ENCODE data around the gene NFASC. TPM values are rescaled to one million over a fixed set of nuclear protein-coding genes. Genes with fewer than 3 reads are reported as not detected.
A peak's percentile ranks its signal among the peaks of the same experiment; 100 is the strongest.

Gene NFASC
- total and polyA plus RNA-seq, 8 donors = 1.1 to 54.2 (median 13.3) TPM

DNA sequence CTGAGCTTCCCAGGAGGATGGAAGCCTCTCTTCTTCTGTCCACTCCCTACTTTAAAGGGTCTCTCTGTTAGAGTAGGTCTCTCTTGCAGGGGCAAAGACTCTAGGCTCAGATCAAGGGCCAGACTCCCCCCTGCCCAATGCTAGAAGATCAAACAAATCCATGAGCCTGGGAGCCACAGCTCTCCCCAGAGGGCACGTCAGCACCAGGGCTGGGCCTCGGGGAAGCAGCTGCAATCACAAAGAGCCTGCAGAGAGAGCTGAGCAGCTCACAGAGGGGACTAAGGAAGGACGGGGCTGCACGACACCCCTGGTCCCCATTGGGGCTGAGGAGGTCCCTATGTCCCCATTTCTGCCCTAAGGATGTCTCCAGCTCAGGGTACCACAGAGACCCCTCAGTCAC is 176.2 kb downstream of the NFASC start:
- no peak for DNase-seq
- TF ChIP-seq POLR2AphosphoS5 (IDR thresholded peaks at IDR 0.05) = no peak
- no peak for TF ChIP-seq POLR2A (IDR thresholded peaks at IDR 0.05)
- no peak for TF ChIP-seq EP300 (IDR thresholded peaks at IDR 0.05)
- TF ChIP-seq, protein P1, sequence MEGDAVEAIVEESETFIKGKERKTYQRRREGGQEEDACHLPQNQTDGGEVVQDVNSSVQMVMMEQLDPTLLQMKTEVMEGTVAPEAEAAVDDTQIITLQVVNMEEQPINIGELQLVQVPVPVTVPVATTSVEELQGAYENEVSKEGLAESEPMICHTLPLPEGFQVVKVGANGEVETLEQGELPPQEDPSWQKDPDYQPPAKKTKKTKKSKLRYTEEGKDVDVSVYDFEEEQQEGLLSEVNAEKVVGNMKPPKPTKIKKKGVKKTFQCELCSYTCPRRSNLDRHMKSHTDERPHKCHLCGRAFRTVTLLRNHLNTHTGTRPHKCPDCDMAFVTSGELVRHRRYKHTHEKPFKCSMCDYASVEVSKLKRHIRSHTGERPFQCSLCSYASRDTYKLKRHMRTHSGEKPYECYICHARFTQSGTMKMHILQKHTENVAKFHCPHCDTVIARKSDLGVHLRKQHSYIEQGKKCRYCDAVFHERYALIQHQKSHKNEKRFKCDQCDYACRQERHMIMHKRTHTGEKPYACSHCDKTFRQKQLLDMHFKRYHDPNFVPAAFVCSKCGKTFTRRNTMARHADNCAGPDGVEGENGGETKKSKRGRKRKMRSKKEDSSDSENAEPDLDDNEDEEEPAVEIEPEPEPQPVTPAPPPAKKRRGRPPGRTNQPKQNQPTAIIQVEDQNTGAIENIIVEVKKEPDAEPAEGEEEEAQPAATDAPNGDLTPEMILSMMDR (IDR thresholded peaks at IDR 0.05) = no peak
- no peak overlapping the region for H3K4me3 ChIP-seq
- no peak overlapping the region for H3K27ac ChIP-seq
- intact Hi-C loops (cut with DNase I; ENCODE audit: low total_unique reads) = no loop called here
- H3K4me1 ChIP-seq = peaks cover 0 to 13% (median 5%) of the 10 kb centered on the region in 4 donors
- no peaks in the 10 kb centered on the region for H3K9me3 ChIP-seq
- H3K27me3 ChIP-seq = peaks cover 12 to 86% (median 53%) of the 10 kb centered on the region in 3 donors
- WGBS, 5 donors = 32 to 47% (median 44%) methylated on average over 3 to 4 of the region's 4 CpGs; no CpG with 5 or more reads in 1 of the 5 donors
- H3K36me3 ChIP-seq = no peaks in the 10 kb centered on the region

DNA sequence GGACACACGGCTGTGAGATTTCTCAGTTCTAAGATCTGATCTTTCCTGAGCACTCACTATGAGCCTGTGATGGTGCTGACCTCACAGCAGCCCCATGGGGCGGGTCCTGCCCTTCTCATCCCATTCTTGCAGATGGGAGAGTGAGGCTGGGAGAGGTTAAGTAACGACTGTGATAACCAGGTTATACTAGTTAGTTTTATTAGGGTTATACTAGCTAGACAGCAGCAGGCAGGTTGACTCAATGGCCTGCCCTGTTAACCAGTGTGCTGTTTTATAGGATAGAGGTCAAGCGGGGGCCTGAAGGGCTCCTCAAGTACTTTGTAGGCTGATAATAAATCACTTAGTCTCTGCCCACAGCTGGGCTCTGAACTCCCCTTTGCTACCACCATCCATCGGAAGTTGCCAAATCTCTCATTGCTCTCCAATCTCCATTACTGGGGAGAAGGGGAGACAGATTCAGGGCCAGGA is 177.1 kb downstream of the NFASC start:
- H3K27me3 ChIP-seq = peaks cover 12 to 80% (median 47%) of the 10 kb centered on the region in 3 donors
- peaks cover 0 to 10% (median 4%) of the 10 kb centered on the region in 4 donors for H3K4me1 ChIP-seq
- 62 to 77% (median 71%) methylated on average over 5 of the region's 5 CpGs for WGBS, 5 donors
- TF ChIP-seq POLR2AphosphoS5 (IDR thresholded peaks at IDR 0.05) (no peak), EP300 (IDR thresholded peaks at IDR 0.05) (no peak), POLR2A (IDR thresholded peaks at IDR 0.05) (no peak)
- TF ChIP-seq, protein P1 (IDR thresholded peaks at IDR 0.05) = no peak
- H3K27ac ChIP-seq = no peak overlapping the region
- intact Hi-C loops (cut with DNase I; ENCODE audit: low total_unique reads) = no loop called here
- H3K9me3 ChIP-seq = no peaks in the 10 kb centered on the region
- DNase-seq = no peak
- no peaks in the 10 kb centered on the region for H3K36me3 ChIP-seq
- H3K4me3 ChIP-seq = no peak overlapping the region

DNA sequence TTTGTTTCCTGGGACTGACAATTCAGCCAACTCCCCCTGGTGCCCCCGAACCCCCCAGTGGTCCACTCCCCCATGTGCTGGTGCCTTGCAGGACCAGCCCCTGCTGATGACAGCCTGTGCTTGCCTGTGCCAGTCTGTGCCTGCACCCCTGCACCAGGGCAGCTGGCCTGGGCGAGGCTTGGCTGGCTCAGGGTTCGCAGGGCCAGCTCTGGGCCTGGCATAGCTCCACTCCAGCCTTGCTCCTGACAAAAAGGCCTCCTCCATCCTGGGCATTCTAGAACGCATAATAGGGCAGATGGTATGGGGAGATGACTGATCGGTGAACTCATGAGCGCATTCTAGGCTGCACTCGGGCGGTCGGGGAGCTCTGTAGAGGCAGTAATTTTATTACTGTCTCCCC is 177.7 kb downstream of the NFASC start:
- H3K4me1 ChIP-seq = peaks cover 0 to 4% (median under 1%) of the 10 kb centered on the region in 4 donors
- H3K9me3 ChIP-seq = no peaks in the 10 kb centered on the region
- TF ChIP-seq POLR2AphosphoS5 (IDR thresholded peaks at IDR 0.05) = no peak
- TF ChIP-seq POLR2A (IDR thresholded peaks at IDR 0.05) = no peak
- TF ChIP-seq, protein P1 (IDR thresholded peaks at IDR 0.05) = no peak
- no peak for TF ChIP-seq EP300 (IDR thresholded peaks at IDR 0.05)
- no peak overlapping the region for H3K4me3 ChIP-seq
- 69 to 87% (median 77%) methylated on average over 6 to 9 of the region's 9 CpGs for WGBS, 5 donors
- H3K36me3 ChIP-seq = no peaks in the 10 kb centered on the region
- intact Hi-C loops (cut with DNase I; ENCODE audit: low total_unique reads) = no loop called here
- H3K27ac ChIP-seq = no peak overlapping the region
- DNase-seq = peak in 1 of 2 donors; percentile 27
- H3K27me3 ChIP-seq = peaks cover 8 to 78% (median 42%) of the 10 kb centered on the region in 3 donors

DNA sequence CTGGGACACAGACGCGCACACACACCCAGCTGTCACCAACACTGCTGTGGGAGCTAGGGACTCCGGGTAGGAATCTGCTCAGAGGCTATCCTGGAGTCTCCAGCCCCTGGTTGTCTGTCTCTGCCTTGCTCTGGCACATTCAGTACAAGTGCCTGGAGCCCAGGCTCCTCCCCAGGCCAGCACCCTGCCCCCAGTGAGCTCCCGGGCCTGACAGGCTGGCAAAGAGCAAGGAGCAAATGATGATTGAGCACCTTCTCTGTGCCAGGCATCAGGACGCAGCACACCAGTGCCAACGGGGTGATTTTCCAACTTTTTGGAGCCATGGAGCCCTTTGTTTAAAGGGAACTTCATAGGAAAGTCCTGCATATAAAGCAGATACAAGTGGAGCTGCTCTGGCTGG is 178.8 kb downstream of the NFASC start:
- Histone ChIP-seq H3K36me3 (no peaks in the 10 kb centered on the region), H3K9me3 (no peaks in the 10 kb centered on the region), H3K4me1 (no peaks in the 10 kb centered on the region), H3K4me3 (no peak overlapping the region), H3K27me3 (peaks cover 3 to 76% (median 31%) of the 10 kb centered on the region in 3 donors), H3K27ac (no peak overlapping the region)
- WGBS, 5 donors = 66 to 72% (median 68%) methylated on average over 6 of the region's 6 CpGs
- DNase-seq = no peak
- intact Hi-C loops (cut with DNase I; ENCODE audit: low total_unique reads) = no loop called here
- no peak for TF ChIP-seq POLR2AphosphoS5 (IDR thresholded peaks at IDR 0.05)
- no peak for TF ChIP-seq POLR2A (IDR thresholded peaks at IDR 0.05)
- no peak for TF ChIP-seq EP300 (IDR thresholded peaks at IDR 0.05)
- TF ChIP-seq, protein P1 (IDR thresholded peaks at IDR 0.05) = no peak
